BJ (cell line): ENCODE measurements around the gene OR51V1. TPM values are rescaled to one million over a fixed set of nuclear protein-coding genes. Genes with fewer than 3 reads are reported as not detected.

Experiments
- CTCF ChIA-PET: fragments of 350-600 bp; formaldehyde crosslinking; extraction: SDS; loops from one replicate; lab custom pipeline; 2021; ENCODE audit warnings: antibody characterized with exemption, inconsistent platforms; lab: Yijun Ruan, JAX
- POLR2A ChIA-PET: fragments of 300-600 bp; sonication (Branson Sonifier 250); formaldehyde crosslinking; extraction: SDS; loops from one replicate; lab custom pipeline; 2021; ENCODE audit warnings: antibody characterized with exemption; lab: Charles Lee
- DNase-seq: peaks from one replicate; pipeline ENCODE4 v3.0.0-alpha.2; 2011; ENCODE audit warnings: low read depth
- H3K27me3 ChIP-seq: 2 replicates; pipeline ENCODE4 v1.6.0; 2011; ENCODE audit warnings: low read length; ENCODE audit not compliant: control insufficient read depth, insufficient read depth
- H3K36me3 ChIP-seq: 2 replicates; pipeline ENCODE4 v1.5.1; 2011; ENCODE audit warnings: low read length; ENCODE audit not compliant: control insufficient read depth, insufficient read depth
- H3K4me3 ChIP-seq: 2 replicates; pipeline ENCODE4 v1.5.1; 2011; ENCODE audit warnings: low read depth, mild to moderate bottlenecking, control low read depth, low read length
- CTCF ChIP-seq: IDR thresholded peaks from 2 replicates; pipeline ENCODE4 v1.5.1; 2011; ENCODE audit warnings: low read depth, mild to moderate bottlenecking, control low read depth, inconsistent platforms, low read length, moderate library complexity; ENCODE audit not compliant: insufficient read depth
- polyA plus RNA-seq: library from polyadenylated mRNA; depleted of rRNA; stranded (reverse); fragments of >200 nt; gene quantifications from 2 replicates; pipeline ENCODE4 v1.2.3, GENCODE V29; 2011

OR51V1 gene
- polyA plus RNA-seq, 1 experiment = not detected

GRCh38 chr11:5240458-5240857, 40.0 kb upstream of the OR51V1 start:
- no peak for TF ChIP-seq CTCF
- Histone ChIP-seq H3K36me3 (no peaks in the 10 kb centered on the region), H3K4me3 (no peak overlapping the region), H3K27me3 (no peaks in the 10 kb centered on the region)
- ChIA-PET CTCF (interaction anchor here (0.8 to 0.9 kb wide), 2 partner anchors 23 to 49 kb away, joined by 3 read pairs; no protein-coding TSS in a partner anchor), POLR2A (no interaction called here)
- DNase-seq = no peak

GRCh38 chr11:5240056-5240455, 39.6 kb upstream of the OR51V1 start:
- Histone ChIP-seq H3K36me3 (no peaks in the 10 kb centered on the region), H3K27me3 (no peaks in the 10 kb centered on the region), H3K4me3 (no peak overlapping the region)
- no peak for TF ChIP-seq CTCF
- POLR2A ChIA-PET = no interaction called here
- DNase-seq = no peak
- CTCF ChIA-PET = interaction anchor here (0.8 kb wide), 1 partner anchor 23 kb away, joined by 3 read pairs; no protein-coding TSS in a partner anchor

- no peaks in the 10 kb centered on the region for H3K36me3 ChIP-seq
- ChIA-PET POLR2A (no interaction called here), CTCF (interaction anchor here (0.9 kb wide), 1 partner anchor 9 kb away, joined by 3 read pairs; no protein-coding TSS in a partner anchor)
Observed at GRCh38 chr11:5239046-5239445, 38.6 kb upstream of the OR51V1 start.

GRCh38 chr11:5238486-5238885, 38.0 kb upstream of the OR51V1 start:
- ChIA-PET CTCF (interaction anchor here (0.9 kb wide), 1 partner anchor 9 kb away, joined by 3 read pairs; no protein-coding TSS in a partner anchor), POLR2A (no interaction called here)
- no peak for DNase-seq
- H3K36me3 ChIP-seq = no peaks in the 10 kb centered on the region
- H3K4me3 ChIP-seq = no peak overlapping the region
- no peak for TF ChIP-seq CTCF
- no peaks in the 10 kb centered on the region for H3K27me3 ChIP-seq

More at GRCh38 chr11:5239046-5239445, 38.6 kb upstream of the OR51V1 start:
- Histone ChIP-seq H3K4me3 (no peak overlapping the region), H3K27me3 (no peaks in the 10 kb centered on the region)
- no peak for TF ChIP-seq CTCF
- DNase-seq = no peak

- ChIA-PET CTCF (no interaction called here), POLR2A (no interaction called here)
- no peak for TF ChIP-seq CTCF
- no peak for DNase-seq
- Histone ChIP-seq H3K27me3 (no peaks in the 10 kb centered on the region), H3K4me3 (no peak overlapping the region), H3K36me3 (no peaks in the 10 kb centered on the region)
Observed at GRCh38 chr11:5237420-5237819, 36.9 kb upstream of the OR51V1 start.
